ENCODE measurements around the gene TRIM27.

GRCh38 chr6:28953585-28954258 is 29.9 kb upstream of the TRIM27 start:
- TF ChIP-seq, protein P1, sequence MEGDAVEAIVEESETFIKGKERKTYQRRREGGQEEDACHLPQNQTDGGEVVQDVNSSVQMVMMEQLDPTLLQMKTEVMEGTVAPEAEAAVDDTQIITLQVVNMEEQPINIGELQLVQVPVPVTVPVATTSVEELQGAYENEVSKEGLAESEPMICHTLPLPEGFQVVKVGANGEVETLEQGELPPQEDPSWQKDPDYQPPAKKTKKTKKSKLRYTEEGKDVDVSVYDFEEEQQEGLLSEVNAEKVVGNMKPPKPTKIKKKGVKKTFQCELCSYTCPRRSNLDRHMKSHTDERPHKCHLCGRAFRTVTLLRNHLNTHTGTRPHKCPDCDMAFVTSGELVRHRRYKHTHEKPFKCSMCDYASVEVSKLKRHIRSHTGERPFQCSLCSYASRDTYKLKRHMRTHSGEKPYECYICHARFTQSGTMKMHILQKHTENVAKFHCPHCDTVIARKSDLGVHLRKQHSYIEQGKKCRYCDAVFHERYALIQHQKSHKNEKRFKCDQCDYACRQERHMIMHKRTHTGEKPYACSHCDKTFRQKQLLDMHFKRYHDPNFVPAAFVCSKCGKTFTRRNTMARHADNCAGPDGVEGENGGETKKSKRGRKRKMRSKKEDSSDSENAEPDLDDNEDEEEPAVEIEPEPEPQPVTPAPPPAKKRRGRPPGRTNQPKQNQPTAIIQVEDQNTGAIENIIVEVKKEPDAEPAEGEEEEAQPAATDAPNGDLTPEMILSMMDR (IDR thresholded peaks at IDR 0.05) = no peak
- TF ChIP-seq POLR2A (IDR thresholded peaks at IDR 0.05) (no peak), POLR2AphosphoS5 (IDR thresholded peaks at IDR 0.05) (no peak)
